ENCODE measurements around the gene ADAMTS5.

DNA sequence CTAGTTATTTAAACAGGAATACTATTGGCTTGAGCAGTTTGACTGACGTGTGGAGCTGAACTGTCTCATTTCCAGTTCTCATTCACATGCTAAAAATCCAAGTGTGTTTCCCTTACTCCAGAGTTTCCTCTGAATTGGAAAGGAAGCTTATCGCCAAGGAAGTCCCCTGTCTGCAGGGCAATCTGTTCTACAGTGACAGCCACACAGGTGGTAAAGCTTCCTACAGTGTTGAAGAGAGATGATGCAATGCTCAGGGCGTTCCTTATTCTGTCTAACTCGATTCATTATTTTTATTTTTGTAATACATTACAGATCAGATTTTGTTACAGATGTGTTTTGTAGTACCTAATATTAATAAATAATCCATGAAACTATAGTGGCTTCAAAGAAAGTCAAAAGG lies 41.3 kb downstream of the ADAMTS5 start:
- TF ChIP-seq, protein P1, sequence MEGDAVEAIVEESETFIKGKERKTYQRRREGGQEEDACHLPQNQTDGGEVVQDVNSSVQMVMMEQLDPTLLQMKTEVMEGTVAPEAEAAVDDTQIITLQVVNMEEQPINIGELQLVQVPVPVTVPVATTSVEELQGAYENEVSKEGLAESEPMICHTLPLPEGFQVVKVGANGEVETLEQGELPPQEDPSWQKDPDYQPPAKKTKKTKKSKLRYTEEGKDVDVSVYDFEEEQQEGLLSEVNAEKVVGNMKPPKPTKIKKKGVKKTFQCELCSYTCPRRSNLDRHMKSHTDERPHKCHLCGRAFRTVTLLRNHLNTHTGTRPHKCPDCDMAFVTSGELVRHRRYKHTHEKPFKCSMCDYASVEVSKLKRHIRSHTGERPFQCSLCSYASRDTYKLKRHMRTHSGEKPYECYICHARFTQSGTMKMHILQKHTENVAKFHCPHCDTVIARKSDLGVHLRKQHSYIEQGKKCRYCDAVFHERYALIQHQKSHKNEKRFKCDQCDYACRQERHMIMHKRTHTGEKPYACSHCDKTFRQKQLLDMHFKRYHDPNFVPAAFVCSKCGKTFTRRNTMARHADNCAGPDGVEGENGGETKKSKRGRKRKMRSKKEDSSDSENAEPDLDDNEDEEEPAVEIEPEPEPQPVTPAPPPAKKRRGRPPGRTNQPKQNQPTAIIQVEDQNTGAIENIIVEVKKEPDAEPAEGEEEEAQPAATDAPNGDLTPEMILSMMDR (IDR thresholded peaks at IDR 0.05; ENCODE audit: insufficient read depth, low read depth, low read length) = no peak
- TF ChIP-seq EZH2 (IDR thresholded peaks at IDR 0.05; ENCODE audit: insufficient read depth, low read length) = no peak

Measured in astrocyte (in vitro differentiated cells and primary cell).